Stomach (tissue), 4 donors: ENCODE results near the gene COL9A2.

Experiments used
- POLR2A ChIP-seq, 4 donors: fragments of 450-650 bp; IDR thresholded peaks; one replicate each; pipeline ENCODE4 v1.6.1; 2016; ENCODE audit warnings: antibody characterized with exemption in 4 of 4, control low read depth in 2 of 4, mild to moderate bottlenecking in 1 of 4, moderate library complexity in 1 of 4
- TF ChIP-seq, protein P1 (sequence below), 7 experiments: fragments of 450-650 bp in 4 of 7; fragments of 200-600 bp in 3 of 7; sonication (generic) in 3 of 7; IDR thresholded peaks; one replicate each; pipeline ENCODE4 v1.5.1; 2016 to 2019; ENCODE audit warnings: antibody characterized with exemption in 7 of 7, control low read depth in 2 of 7, mild to moderate bottlenecking in 1 of 7

DNA sequence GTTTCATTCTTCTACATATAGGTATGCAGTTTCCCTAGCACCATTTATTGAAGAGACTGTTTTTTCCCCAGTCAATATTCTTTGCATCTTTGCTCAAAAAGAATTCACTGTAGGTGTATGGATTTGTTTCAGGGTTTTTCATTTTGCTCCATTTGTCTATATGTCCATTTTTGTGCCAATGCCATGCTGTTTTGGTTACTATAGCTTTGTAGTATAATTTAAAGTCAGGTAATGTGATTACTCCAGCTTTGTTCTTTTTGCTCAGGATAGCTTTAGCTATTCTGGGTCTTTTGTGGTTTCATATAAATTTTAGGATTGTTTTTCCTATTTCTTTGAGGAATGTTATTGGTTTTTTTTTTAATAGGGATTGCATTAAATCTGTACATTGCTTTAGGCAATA is 40.5 kb upstream of the COL9A2 start:
- TF ChIP-seq, protein P1, sequence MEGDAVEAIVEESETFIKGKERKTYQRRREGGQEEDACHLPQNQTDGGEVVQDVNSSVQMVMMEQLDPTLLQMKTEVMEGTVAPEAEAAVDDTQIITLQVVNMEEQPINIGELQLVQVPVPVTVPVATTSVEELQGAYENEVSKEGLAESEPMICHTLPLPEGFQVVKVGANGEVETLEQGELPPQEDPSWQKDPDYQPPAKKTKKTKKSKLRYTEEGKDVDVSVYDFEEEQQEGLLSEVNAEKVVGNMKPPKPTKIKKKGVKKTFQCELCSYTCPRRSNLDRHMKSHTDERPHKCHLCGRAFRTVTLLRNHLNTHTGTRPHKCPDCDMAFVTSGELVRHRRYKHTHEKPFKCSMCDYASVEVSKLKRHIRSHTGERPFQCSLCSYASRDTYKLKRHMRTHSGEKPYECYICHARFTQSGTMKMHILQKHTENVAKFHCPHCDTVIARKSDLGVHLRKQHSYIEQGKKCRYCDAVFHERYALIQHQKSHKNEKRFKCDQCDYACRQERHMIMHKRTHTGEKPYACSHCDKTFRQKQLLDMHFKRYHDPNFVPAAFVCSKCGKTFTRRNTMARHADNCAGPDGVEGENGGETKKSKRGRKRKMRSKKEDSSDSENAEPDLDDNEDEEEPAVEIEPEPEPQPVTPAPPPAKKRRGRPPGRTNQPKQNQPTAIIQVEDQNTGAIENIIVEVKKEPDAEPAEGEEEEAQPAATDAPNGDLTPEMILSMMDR (IDR thresholded peaks at IDR 0.05), result no peak
- no peak for TF ChIP-seq POLR2A (IDR thresholded peaks at IDR 0.05)
